HepG2 (cell line): ENCODE results near the gene C1QTNF1. TPM values are rescaled to one million over a fixed set of nuclear protein-coding genes. Genes with fewer than 3 reads are reported as not detected.

ENCODE experiments used
- ATAC-seq: fragments of 200-7000 bp; cut with Tn5 transposase; 3 replicates; pipeline ENCODE4 v1.9.1; 2020; ENCODE audit warnings: mild to moderate bottlenecking, moderate library complexity
- BruUV-seq: library from RNA; stranded (reverse); fragments of 400-500 nt; replicated peaks from 2 replicates; lab custom pipeline; 2021; lab: Mats Ljungman, UMichigan
- CTCF ChIA-PET: fragments of 300-600 bp; formaldehyde crosslinking; extraction: SDS; loops from one replicate; lab custom pipeline; 2021; ENCODE audit warnings: low total read pairs, inconsistent platforms, low intra/inter-chr PET ratio; lab: Yijun Ruan, JAX
- POLR2A ChIA-PET: fragments of 350-600 bp; sonication (Branson Sonifier 250); formaldehyde crosslinking; loops from one replicate; lab custom pipeline; 2020; ENCODE audit warnings: antibody characterized with exemption, inconsistent platforms; lab: Yijun Ruan, JAX
- DNase-seq: peaks from one replicate; pipeline ENCODE4 v3.0.0-alpha.2; 2015; ENCODE audit warnings: low spot score
- FAIRE-seq: peaks from 3 replicates; lab custom pipeline; 2011; peaks lifted over from hg19 to GRCh38; lab: Jason Lieb, UNC
- H2AFZ ChIP-seq: one replicate; pipeline ENCODE4 v1.6.1; 2011; ENCODE audit warnings: low read length, inconsistent platforms
- H3K27ac ChIP-seq: fragments of 300-600 bp; 3 replicates; pipeline ENCODE4 v1.8.0; 2011; ENCODE audit warnings: mixed run types, mild to moderate bottlenecking, mixed read lengths, low read length, inconsistent platforms; ENCODE audit not compliant: insufficient read depth; ENCODE audit errors: extremely low read length
- H3K27me3 ChIP-seq, 2 experiments: fragments of 200-600 bp in 1 of 2; 2 replicates in 1 of 2; 3 replicates in 1 of 2; pipeline versions ENCODE4 v1.6.0 to v1.8.0; 2011; ENCODE audit warnings: low read length in 2 of 2, mild to moderate bottlenecking in 2 of 2, moderate library complexity in 2 of 2, inconsistent platforms in 1 of 2; ENCODE audit not compliant: insufficient read depth in 2 of 2, control insufficient read depth in 1 of 2
- H3K36me3 ChIP-seq, 2 experiments: fragments of 200-600 bp in 1 of 2; replicated peaks in 1 of 2; 2 replicates in 1 of 2; 3 replicates in 1 of 2; pipeline versions ENCODE4 v1.5.1 to v1.8.0; 2011; ENCODE audit warnings: low read length in 2 of 2, inconsistent platforms in 1 of 2; ENCODE audit not compliant: insufficient read depth in 2 of 2, control insufficient read depth in 1 of 2
- H3K4me1 ChIP-seq: 2 replicates; pipeline ENCODE4 v1.5.1; 2012; ENCODE audit warnings: low read length, inconsistent platforms; ENCODE audit not compliant: insufficient read depth
- H3K4me2 ChIP-seq: 2 replicates; pipeline ENCODE4 v1.6.0; 2011; ENCODE audit warnings: low read depth, low read length, inconsistent platforms
- H3K4me3 ChIP-seq, 3 experiments: fragments of 200-600 bp in 1 of 3; sonication (generic), shearing (Covaris generic) in 1 of 3; replicated peaks in 1 of 3; 2 replicates each; pipeline ENCODE4 v1.5.1; 2011 to 2016; ENCODE audit warnings: low read length in 3 of 3, inconsistent platforms in 2 of 3, low read depth in 2 of 3, mild to moderate bottlenecking in 2 of 3, control low read depth in 1 of 3, mixed read lengths in 1 of 3; ENCODE audit not compliant: insufficient read depth in 1 of 3
- H3K79me2 ChIP-seq: one replicate; pipeline ENCODE4 v1.6.1; 2011; ENCODE audit warnings: low read length, inconsistent platforms; ENCODE audit not compliant: insufficient read depth
- H3K9ac ChIP-seq: 2 replicates; pipeline ENCODE4 v1.6.0; 2011; ENCODE audit warnings: mild to moderate bottlenecking, low read depth, low read length, inconsistent platforms; ENCODE audit not compliant: insufficient read depth
- H3K9me3 ChIP-seq: 2 replicates; pipeline ENCODE4 v1.5.1; 2012; ENCODE audit warnings: mild to moderate bottlenecking, low read length
- H4K20me1 ChIP-seq: 2 replicates; pipeline ENCODE4 v1.6.0; 2011; ENCODE audit warnings: inconsistent platforms, mild to moderate bottlenecking, low read length, moderate library complexity; ENCODE audit not compliant: insufficient read depth
- ATF1 ChIP-seq: IDR thresholded peaks from 2 replicates; pipeline ENCODE4 v1.6.1; 2016; ENCODE audit warnings: mild to moderate bottlenecking, control low read depth
- KAT2B ChIP-seq: fragments of 150-350 bp; IDR thresholded peaks from 2 replicates; pipeline ENCODE4 v1.6.1; 2014; ENCODE audit warnings: low read depth, low read length, borderline replicate concordance
- MTA1 ChIP-seq: sonication (generic); formaldehyde crosslinking; IDR thresholded peaks from 2 replicates; pipeline ENCODE4 v1.4.0; 2020; ENCODE audit warnings: missing genetic modification reagents, mild to moderate bottlenecking, borderline replicate concordance
- NPAS2 ChIP-seq: sonication (generic); formaldehyde crosslinking; IDR thresholded peaks from 2 replicates; pipeline ENCODE4 v1.8.0; 2022; ENCODE audit warnings: mild to moderate bottlenecking, missing genetic modification reagents, borderline replicate concordance
- SKI ChIP-seq: fragments of 450-650 bp; IDR thresholded peaks from one replicate; pipeline ENCODE4 v1.6.1; 2018; ENCODE audit warnings: mild to moderate bottlenecking; ENCODE audit not compliant: partially characterized antibody
- SOX5 ChIP-seq: IDR thresholded peaks from 2 replicates; pipeline ENCODE4 v1.6.1; 2016; ENCODE audit warnings: borderline replicate concordance
- SP2 ChIP-seq: sonication (generic); formaldehyde crosslinking; IDR thresholded peaks from 2 replicates; pipeline ENCODE4 v1.5.1; 2020; ENCODE audit warnings: mild to moderate bottlenecking, missing genetic modification reagents
- ZBTB38 ChIP-seq: sonication (generic); formaldehyde crosslinking; IDR thresholded peaks from 2 replicates; pipeline ENCODE4 v1.5.1; 2020; ENCODE audit warnings: mild to moderate bottlenecking, missing genetic modification reagents
- ZFP82 ChIP-seq: sonication (generic); formaldehyde crosslinking; IDR thresholded peaks from 2 replicates; pipeline ENCODE4 v1.5.1; 2020; ENCODE audit warnings: mild to moderate bottlenecking, missing genetic modification reagents, borderline replicate concordance
- ZNF160 ChIP-seq: sonication (generic); formaldehyde crosslinking; IDR thresholded peaks from 2 replicates; pipeline ENCODE4 v1.8.0; 2022; ENCODE audit warnings: mild to moderate bottlenecking, inconsistent platforms, missing genetic modification reagents
- ZNF331 ChIP-seq: sonication (generic); formaldehyde crosslinking; IDR thresholded peaks from 2 replicates; pipeline ENCODE4 v1.4.0; 2020; ENCODE audit warnings: missing genetic modification reagents
- ZNF343 ChIP-seq: sonication (generic); formaldehyde crosslinking; IDR thresholded peaks from 2 replicates; pipeline ENCODE4 v1.4.0; 2020; ENCODE audit warnings: mild to moderate bottlenecking, missing genetic modification reagents
- ZNF546 ChIP-seq: sonication (generic); formaldehyde crosslinking; conservative IDR thresholded peaks from 2 replicates; pipeline ENCODE4 v1.8.1; 2023; ENCODE audit warnings: mild to moderate bottlenecking, missing genetic modification reagents
- ZNF558 ChIP-seq: sonication (generic); formaldehyde crosslinking; IDR thresholded peaks from 2 replicates; pipeline ENCODE4 v1.9.0; 2022; ENCODE audit warnings: mild to moderate bottlenecking, missing genetic modification reagents, borderline replicate concordance
- ZNF577 ChIP-seq: sonication (generic); formaldehyde crosslinking; IDR thresholded peaks from 2 replicates; pipeline ENCODE4 v1.4.0; 2020; ENCODE audit warnings: mild to moderate bottlenecking, low read depth, missing genetic modification reagents, borderline replicate concordance
- ZNF674 ChIP-seq: sonication (generic); formaldehyde crosslinking; IDR thresholded peaks from 2 replicates; pipeline ENCODE4 v1.5.0; 2020; ENCODE audit warnings: low read depth, mild to moderate bottlenecking, missing genetic modification reagents
- ZSCAN21 ChIP-seq: sonication (generic); formaldehyde crosslinking; IDR thresholded peaks from 2 replicates; pipeline ENCODE4 v1.8.0; 2022; ENCODE audit warnings: mild to moderate bottlenecking, missing genetic modification reagents, moderate library complexity, borderline replicate concordance
- WGBS: methylation state at CpG from one replicate; pipeline ENCODE4 v1.1.6; 2017; ENCODE audit warnings: low lambda C conversion rate; 5-methylcytosine and 5-hydroxymethylcytosine counted together
- in situ Hi-C: cut with HindIII; loops from 2 replicates; pipeline ENCODE4 v1.10.0; 2017; ENCODE audit warnings: low pct_unique_long_range_greater_than_20kb; ENCODE audit not compliant: extremely low pct_ligation_motif_present
- intact Hi-C: fragments of 100-400 bp; cut with micrococcal nuclease; formaldehyde crosslinking; loops from one replicate; pipeline ENCODE4 v1.10.0; 2022; ENCODE audit not compliant: unreplicated experiment
- polyA plus RNA-seq, 8 experiments: library from polyadenylated mRNA; depleted of rRNA in 3 of 8; stranded (reverse) in 7 of 8; unstranded in 1 of 8; fragments of >200 nt; fragmentation: Illumina TruSeq in 4 of 8; extraction: Trizol in 4 of 8; gene quantifications; 2 replicates each; pipeline versions ENCODE4 v1.2.1 to v1.2.3, GENCODE V29; 2011 to 2016; ENCODE audit warnings: low read depth in 4 of 8, missing spikeins in 1 of 8, mixed read lengths in 1 of 8; ENCODE audit not compliant: insufficient read depth in 1 of 8
- total RNA-seq, 5 experiments: library from RNA; depleted of rRNA; stranded (reverse); fragments of >200 nt; fragmentation: Illumina TruSeq; extraction: Trizol; gene quantifications; 2 replicates each; pipeline ENCODE4 v1.2.3, GENCODE V29; 2016; ENCODE audit warnings: low read depth in 1 of 5
- TF ChIP-seq, protein P1 (sequence below): sonication (generic); formaldehyde crosslinking; IDR thresholded peaks from 2 replicates; pipeline ENCODE4 v1.4.0; 2020; ENCODE audit warnings: missing genetic modification reagents, borderline replicate concordance
- TF ChIP-seq, protein P2 (sequence below): sonication (generic); formaldehyde crosslinking; IDR thresholded peaks from 2 replicates; pipeline ENCODE4 v1.8.0; 2022; ENCODE audit warnings: missing genetic modification reagents, low read depth, mild to moderate bottlenecking, borderline replicate concordance
- TF ChIP-seq, protein P3 (sequence below): fragments of 450-650 bp; IDR thresholded peaks from 2 replicates; pipeline ENCODE4 v1.6.1; 2017

The C1QTNF1 gene
- total and polyA plus RNA-seq, 2 of the 13 experiments (the other 11 are each of a cell fraction or from before 2014, with no cell fraction given) = 0.18 to 0.86 TPM

DNA sequence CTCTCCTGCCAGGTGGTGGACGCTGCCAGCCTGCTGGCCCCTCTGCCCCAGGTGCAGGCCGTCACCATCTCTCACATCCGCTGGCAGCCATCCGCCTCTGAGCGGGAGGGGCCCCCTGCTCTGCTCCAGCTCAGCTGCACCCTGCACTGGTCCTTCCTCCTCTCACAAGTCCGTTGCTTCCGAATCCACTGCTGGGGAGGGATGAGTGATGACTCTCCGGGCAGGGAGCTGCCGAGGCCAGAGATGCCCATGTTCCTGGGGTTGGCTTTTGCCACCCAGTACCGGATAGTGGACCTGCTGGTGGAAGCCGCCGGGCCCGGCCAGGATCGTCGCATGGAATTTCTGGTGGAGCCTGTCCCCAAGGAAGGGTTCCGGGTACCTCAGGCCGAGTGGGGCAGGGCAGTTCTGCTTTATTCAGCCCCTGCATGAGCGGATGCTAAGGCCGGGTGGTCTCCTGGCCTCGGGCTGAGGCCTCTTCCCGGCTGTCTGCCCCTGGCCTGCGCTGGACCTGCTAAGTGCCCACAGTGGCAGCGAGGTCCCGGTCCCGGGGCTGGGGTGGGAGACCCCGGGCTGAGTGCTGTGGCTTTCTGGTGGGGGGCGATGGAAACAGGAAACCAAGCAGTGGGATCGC is 62.1 kb downstream of the C1QTNF1 start:
- TF ChIP-seq NPAS2 (CRISPR knock-in tag) (no peak), ZNF577 (CRISPR knock-in tag) (no peak), ZNF558 (CRISPR knock-in tag) (no peak), ZNF674 (CRISPR knock-in tag) (no peak), MTA1 (CRISPR knock-in tag) (no peak), ZFP82 (CRISPR knock-in tag) (no peak), ZNF160 (CRISPR knock-in tag) (no peak), ZNF331 (CRISPR knock-in tag) (no peak), ZBTB38 (CRISPR knock-in tag) (no peak), SP2 (CRISPR knock-in tag) (no peak), ATF1 (no peak), ZNF343 (no peak), SOX5 (no peak), KAT2B (no peak), ZNF546 (CRISPR knock-in tag) (no peak), ZSCAN21 (CRISPR knock-in tag) (no peak), SKI (no peak)
- TF ChIP-seq, protein P1, sequence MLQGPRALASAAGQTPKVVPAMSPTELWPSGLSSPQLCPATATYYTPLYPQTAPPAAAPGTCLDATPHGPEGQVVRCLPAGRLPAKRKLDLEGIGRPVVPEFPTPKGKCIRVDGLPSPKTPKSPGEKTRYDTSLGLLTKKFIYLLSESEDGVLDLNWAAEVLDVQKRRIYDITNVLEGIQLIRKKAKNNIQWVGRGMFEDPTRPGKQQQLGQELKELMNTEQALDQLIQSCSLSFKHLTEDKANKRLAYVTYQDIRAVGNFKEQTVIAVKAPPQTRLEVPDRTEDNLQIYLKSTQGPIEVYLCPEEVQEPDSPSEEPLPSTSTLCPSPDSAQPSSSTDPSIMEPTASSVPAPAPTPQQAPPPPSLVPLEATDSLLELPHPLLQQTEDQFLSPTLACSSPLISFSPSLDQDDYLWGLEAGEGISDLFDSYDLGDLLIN (CRISPR knock-in tag) = no peak
- TF ChIP-seq, protein P2, sequence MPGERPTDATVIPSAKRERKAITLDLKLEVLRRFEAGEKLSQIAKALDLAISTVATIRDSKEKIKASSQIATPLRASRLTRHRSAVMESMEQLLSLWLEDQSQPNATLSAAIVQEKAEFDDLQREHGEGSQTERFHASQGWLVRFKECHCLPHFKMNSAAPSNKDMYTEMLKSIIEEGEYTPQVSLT (CRISPR knock-in tag) = no peak
- TF ChIP-seq, protein P3, sequence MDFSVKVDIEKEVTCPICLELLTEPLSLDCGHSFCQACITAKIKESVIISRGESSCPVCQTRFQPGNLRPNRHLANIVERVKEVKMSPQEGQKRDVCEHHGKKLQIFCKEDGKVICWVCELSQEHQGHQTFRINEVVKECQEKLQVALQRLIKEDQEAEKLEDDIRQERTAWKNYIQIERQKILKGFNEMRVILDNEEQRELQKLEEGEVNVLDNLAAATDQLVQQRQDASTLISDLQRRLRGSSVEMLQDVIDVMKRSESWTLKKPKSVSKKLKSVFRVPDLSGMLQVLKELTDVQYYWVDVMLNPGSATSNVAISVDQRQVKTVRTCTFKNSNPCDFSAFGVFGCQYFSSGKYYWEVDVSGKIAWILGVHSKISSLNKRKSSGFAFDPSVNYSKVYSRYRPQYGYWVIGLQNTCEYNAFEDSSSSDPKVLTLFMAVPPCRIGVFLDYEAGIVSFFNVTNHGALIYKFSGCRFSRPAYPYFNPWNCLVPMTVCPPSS = no peak
- ChIA-PET POLR2A (interaction anchor here (1.3 kb wide), 1 partner anchor 58 kb away, joined by 3 read pairs; no protein-coding TSS in a partner anchor), CTCF (no interaction called here)
- H3K27ac ChIP-seq = no peak overlapping the region
- H3K36me3 ChIP-seq = peaks cover 16 to 20% of the 10 kb centered on the region in 2 experiments; a peak in 4 of 5 replicates
- no peak overlapping the region for H2AFZ ChIP-seq
- no peak for FAIRE-seq
- peaks cover 11% of the 10 kb centered on the region; the same call in 1 of the 2 replicates for H4K20me1 ChIP-seq
- WGBS = 96% methylated on average over 25 of the region's 28 CpGs
- H3K9me3 ChIP-seq = no peaks in the 10 kb centered on the region
- no peak for DNase-seq
- intact Hi-C loops = no loop called here
- H3K4me1 ChIP-seq = no peaks in the 10 kb centered on the region
- H3K4me3 ChIP-seq = no peak overlapping the region
- no peaks in the 10 kb centered on the region for H3K79me2 ChIP-seq
- BruUV-seq = no TSS peak
- peaks cover 0 to 6% of the 10 kb centered on the region in 2 experiments; a peak in 3 of 5 replicates for H3K27me3 ChIP-seq
- in situ Hi-C loops = loop anchor here (5.0 kb wide), 1 partner anchor 301 kb away; no protein-coding TSS in a partner anchor
- no peak for ATAC-seq
- H3K9ac ChIP-seq = no peak overlapping the region
- no peak overlapping the region for H3K4me2 ChIP-seq
